GM21619 (cell line): ENCODE results near the gene MEOX1.
"Not testable (repeated sequence)": the region's sequence is repeated elsewhere in the genome, so short reads cannot be mapped to it uniquely, and the experiment has no call there.

Experiments
- ATAC-seq: cut with Tn5 transposase; IDR thresholded peaks from one replicate; pipeline ENCODE4 v1.9.1; 2021; ENCODE audit not compliant: unreplicated experiment

Gene MEOX1

DNA sequence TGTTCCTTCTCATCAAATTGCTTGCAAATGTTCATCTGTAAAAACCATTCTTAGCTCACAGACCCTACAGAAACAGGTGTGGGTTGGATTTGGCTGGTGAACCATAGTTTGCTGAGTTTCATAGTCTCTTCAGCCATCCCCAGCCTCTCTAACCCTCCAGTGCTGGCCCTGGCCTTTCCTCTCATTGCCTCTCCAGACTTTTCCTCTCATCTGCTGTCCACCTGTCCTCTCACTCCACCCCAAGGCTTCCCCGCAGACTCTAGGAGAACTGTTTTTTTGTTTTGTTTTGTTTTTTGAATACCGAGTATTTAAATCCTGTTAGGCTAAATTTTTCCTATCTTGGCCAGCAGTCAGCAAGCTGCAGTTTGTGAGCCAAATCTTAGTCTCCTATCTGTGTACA, 41.1 kb downstream of the MEOX1 start:
- ATAC-seq: no peak

DNA sequence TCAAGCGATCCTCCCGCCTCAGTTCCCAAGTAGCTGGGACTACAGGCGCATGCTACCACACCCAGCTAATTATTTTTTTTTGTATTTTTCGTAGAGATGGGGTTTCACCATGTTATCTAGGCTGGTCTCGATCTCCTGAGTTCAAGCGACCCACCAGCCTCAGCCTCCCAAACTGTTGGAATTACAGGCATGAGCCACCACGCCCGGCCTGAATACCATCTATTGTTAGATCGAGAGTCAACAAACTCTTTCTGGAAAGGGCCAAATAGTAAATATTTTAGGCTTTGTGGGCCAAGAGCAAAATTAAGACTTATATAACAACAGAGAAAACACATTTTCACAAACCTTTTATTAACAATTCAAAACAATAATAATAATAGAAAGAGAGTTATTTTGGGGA, 41.6 kb downstream of the MEOX1 start:
- no peak for ATAC-seq

GRCh38 chr17:43619705-43620104, 42.0 kb downstream of the MEOX1 start:
- no peak for ATAC-seq

GRCh38 chr17:43618276-43618675, 43.4 kb downstream of the MEOX1 start:
- no peak for ATAC-seq

DNA sequence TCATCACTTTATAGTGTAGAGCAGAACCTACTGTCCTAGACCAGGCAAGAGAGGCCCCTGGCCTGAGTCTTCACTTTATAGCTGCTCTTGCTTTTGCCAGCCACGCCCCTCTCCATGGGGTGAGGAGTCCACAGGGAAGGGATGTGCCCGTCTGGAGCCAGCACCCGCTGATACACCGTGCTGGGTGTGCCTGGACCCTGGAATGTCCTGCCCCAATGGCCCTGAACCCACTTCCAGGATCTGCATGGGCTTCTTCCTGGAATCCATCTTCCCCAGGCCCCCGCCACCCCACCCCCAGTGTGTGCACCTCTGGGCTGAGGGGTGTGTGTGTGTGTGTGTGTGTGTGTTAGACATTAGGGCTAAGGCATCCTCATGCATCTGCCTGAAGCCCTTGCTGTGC, 44.9 kb downstream of the MEOX1 start:
- ATAC-seq: no peak

- no peak for ATAC-seq
These were observed 45.3 kb downstream of the MEOX1 start for GRCh38 chr17:43616421-43616820.

- no peak for ATAC-seq
These were observed 45.7 kb downstream of the MEOX1 start for GRCh38 chr17:43616029-43616351.

- no peak for ATAC-seq
These were observed 46.2 kb downstream of the MEOX1 start for GRCh38 chr17:43615330-43616028.

DNA sequence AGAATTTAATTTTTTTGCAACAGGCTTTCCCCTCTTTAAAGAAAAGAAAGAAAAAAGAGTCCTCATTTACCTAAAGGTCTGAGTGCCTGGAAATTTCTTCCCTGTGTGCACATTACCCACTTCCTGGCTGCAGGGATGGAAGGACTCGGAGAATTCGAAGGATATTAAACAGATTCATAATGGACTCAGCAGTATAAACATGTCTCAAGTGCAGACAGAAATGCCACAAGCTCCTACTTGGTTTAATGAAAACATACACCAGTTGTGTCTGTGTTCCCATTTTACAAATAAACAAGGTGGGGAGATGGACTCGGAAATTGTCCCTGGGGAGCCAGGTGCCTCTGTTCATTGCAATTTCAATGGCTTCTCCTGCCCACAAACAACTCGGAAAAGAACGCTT, 47.2 kb downstream of the MEOX1 start:
- ATAC-seq: no peak

GRCh38 chr17:43613917-43614316, 47.8 kb downstream of the MEOX1 start:
- ATAC-seq: no peak

DNA sequence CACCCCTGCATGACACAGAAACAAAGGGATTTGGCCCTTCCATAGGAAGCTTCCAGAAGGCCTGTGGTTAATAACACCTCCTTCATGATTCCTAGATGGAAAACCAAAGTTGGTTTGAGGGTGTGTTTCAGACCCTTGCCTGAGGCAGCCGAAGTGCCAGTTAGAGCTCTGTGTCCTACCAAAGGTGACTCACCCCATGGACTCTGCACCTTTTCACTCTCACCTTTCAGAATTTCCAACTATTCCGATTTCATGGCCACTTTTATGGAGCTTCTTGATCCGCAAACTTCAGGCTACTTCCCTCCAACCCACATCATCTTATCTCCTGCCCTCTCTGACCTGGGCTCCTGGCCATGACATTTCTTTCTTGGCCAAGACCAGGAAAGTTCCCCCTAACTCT, 49.2 kb downstream of the MEOX1 start:
- no peak for ATAC-seq

GRCh38 chr17:43611230-43611969, 50.3 kb downstream of the MEOX1 start:
- ATAC-seq: no peak

DNA sequence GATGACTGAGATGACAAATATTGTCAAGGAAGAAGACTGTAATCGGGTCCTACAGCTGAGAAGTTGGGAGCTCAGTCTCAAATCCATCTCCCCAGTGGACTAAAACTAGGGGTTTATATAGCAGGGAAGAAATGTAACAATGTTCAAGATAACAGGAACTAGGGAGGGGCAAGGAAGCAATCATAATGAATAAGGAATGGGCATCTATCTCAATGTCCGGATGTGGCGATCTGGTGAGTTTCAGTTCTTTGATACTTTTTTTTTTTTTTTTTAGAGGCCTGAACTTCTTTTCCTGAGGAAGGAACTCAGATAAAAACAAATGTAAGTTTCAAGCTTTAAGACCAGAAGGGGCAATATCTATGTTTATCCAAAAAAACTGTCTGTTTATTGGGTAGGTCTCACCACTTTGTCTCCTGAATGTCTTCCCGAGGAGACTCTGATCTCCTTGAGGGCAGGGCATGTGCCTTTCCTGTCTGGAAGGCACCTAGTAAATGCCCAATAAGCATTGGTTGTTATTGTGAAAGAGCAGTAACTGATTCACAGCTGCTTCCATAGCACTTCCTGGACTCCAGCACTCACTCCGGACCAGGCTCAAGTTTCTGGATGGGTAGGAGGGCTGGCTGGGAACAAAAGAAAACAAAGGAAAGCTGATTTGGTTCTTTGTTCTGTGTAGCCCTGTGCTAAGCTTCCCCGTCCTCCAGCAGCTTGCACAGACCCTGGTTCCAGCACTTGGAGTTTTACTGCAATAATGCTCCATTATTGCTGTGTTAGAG, 51.9 kb downstream of the MEOX1 start:
- ATAC-seq: no peak

GRCh38 chr17:43608313-43608712, 53.4 kb downstream of the MEOX1 start:
- no peak for ATAC-seq

GRCh38 chr17:43604549-43604948, 57.2 kb downstream of the MEOX1 start:
- ATAC-seq: no peak

GRCh38 chr17:43603321-43603720, 58.4 kb downstream of the MEOX1 start:
- ATAC-seq: no peak

- ATAC-seq: not testable (repeated sequence)
These were observed 59.2 kb downstream of the MEOX1 start for GRCh38 chr17:43602556-43602955.

DNA sequence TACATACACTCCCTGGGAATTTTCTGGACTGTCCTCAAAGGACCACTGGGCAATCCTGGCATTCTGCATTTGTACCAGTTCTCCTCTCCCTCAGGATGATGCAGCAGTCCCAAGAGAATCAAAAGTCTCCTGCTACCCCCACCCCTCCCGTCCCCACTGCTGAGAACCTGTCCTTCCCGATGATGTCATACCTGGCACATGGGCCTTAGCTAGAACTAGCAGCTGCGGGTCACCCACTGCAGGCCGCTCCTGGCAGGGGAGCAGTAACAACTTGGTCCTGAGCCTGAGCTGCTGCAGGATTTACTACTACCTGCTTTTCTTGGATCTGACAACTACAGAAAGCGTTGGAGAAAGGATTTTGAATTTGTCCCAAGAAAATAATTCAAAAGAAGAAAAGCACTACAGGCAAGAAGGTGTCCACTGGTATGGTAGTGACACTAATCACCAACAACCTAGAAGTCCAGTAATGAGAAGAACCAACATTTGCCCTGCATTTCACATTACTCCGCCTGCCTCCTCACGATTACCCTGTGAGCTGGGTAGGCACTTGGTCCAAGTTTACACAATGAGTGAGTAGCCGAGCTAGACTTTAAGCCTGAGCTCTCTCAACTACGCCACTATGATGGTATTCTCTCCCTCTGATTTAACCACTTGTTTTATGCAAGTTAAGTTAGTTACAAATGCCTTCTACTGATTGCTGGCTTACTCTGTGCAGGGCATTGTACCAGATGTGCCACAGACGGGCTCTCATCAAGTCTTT, 60.3 kb downstream of the MEOX1 start:
- ATAC-seq: no peak

DNA sequence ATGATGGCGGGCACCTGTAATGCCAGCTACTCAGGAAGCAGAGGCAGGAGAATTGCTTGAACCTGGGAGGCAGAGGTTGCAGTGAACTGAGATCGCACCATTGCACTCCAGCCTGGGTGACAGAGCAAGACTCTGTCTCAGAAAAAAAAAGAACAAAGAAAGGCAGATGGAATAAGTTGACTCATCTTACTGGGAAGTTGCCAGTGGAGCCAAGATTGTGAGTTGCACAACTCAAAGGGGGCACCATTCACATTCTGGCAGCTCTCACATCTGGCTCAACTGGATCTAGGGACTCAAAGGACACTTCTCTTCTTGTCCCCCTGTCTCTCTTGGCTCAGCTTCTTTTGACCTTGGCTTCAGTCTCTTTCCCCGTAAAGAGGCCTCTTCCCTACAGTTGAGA, 61.9 kb downstream of the MEOX1 start:
- no peak for ATAC-seq

GRCh38 chr17:43599046-43599395, 62.7 kb downstream of the MEOX1 start:
- no peak for ATAC-seq

GRCh38 chr17:43598357-43599045, 63.2 kb downstream of the MEOX1 start:
- ATAC-seq: no peak
